Lung (tissue), 4 donors: ENCODE results near the gene CAPRIN2. TPM values are rescaled to one million over a fixed set of nuclear protein-coding genes. Genes with fewer than 3 reads are reported as not detected.

Source experiments
- polyA plus RNA-seq, 2 donors: library from polyadenylated mRNA; stranded (reverse); fragments of 200-250 nt; gene quantifications; one replicate each; pipeline ENCODE4 v1.2.1, GENCODE V29; 2013
- total RNA-seq, 2 donors: library from RNA; depleted of rRNA in 1 of 2; stranded (reverse); fragments of >200 nt in 1 of 2; gene quantifications; one replicate each; pipeline ENCODE4 v1.2.1, GENCODE V29; 2014 to 2021
- donor health status: Bipolar disorder and iron deficiency.
- donor health status: healthy.
- donor health status: DM: yes; HTN: yes; CAD: no.

The CAPRIN2 gene
- total and polyA plus RNA-seq, 4 donors = 8.2 to 43.5 (median 16.9) TPM

Other genes starting within 250 kb of the CAPRIN2 start
- 10 to 100 TPM; 47.6 to 52.7 TPM for gene IPO8, start 59.1 kb downstream of the CAPRIN2 start, total RNA-seq
- 10 to 100 TPM in 1 of 2 donors, 1 to 10 TPM in 1; 6.7 to 18.5 TPM for gene IPO8, start 59.1 kb downstream of the CAPRIN2 start, polyA plus RNA-seq
- gene TSPAN11, start 171.8 kb upstream of the CAPRIN2 start, total RNA-seq = 10 to 100 TPM in 1 of 2 donors, 1 to 10 TPM in 1; 5.3 to 12.1 TPM
- 1 to 10 TPM; 1.4 to 2.6 TPM for gene TSPAN11, start 171.8 kb upstream of the CAPRIN2 start, polyA plus RNA-seq